GM12865 (cell line): ENCODE results near the gene PTPRN2.
"Not testable (repeated sequence)": the region's sequence is repeated elsewhere in the genome, so short reads cannot be mapped to it uniquely, and the experiment has no call there.

Experiments
- DNase-seq: peaks from one replicate; pipeline ENCODE4 v3.0.0; 2010; ENCODE audit warnings: low read depth
- H3K4me3 ChIP-seq: 2 replicates; pipeline ENCODE4 v1.5.1; 2011; ENCODE audit warnings: mild to moderate bottlenecking, low read depth, low read length, control low read depth
- CTCF ChIP-seq: IDR thresholded peaks from 2 replicates; pipeline ENCODE4 v1.5.1; 2011; ENCODE audit warnings: low read length, control low read depth, low read depth, inconsistent platforms; ENCODE audit not compliant: insufficient read depth; ENCODE audit errors: missing control alignments

The PTPRN2 gene

GRCh38 chr7:158309868-158310763 is 277.5 kb downstream of the PTPRN2 start:
- no peak overlapping the region for H3K4me3 ChIP-seq
- DNase-seq, result no peak
- TF ChIP-seq CTCF, result no peak

GRCh38 chr7:158308001-158308400 is 279.6 kb downstream of the PTPRN2 start:
- no peak for TF ChIP-seq CTCF
- DNase-seq, result no peak
- no peak overlapping the region for H3K4me3 ChIP-seq

GRCh38 chr7:158304072-158304471 is 283.6 kb downstream of the PTPRN2 start:
- not testable (repeated sequence) for H3K4me3 ChIP-seq, DNase-seq

DNA sequence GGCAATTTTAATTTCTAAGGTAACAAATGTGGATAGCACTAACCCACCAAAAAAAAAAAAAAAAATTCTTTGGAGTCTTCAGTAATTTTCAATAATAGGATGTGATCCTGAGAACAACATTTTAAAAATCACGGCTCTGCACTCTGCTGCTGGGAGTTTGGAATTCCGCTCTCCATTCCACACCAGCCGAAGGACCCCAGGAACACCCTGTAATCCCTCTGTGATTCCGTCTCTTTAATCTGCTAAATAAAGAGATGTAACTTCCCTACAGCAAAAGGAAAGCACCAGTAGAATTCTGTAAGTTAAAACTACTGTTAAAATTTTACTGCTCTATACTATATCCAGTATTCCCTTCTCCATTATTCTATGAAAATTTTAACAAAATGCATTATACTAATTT is 284.5 kb downstream of the PTPRN2 start:
- no peak overlapping the region for H3K4me3 ChIP-seq
- DNase-seq, result no peak
- no peak for TF ChIP-seq CTCF

DNA sequence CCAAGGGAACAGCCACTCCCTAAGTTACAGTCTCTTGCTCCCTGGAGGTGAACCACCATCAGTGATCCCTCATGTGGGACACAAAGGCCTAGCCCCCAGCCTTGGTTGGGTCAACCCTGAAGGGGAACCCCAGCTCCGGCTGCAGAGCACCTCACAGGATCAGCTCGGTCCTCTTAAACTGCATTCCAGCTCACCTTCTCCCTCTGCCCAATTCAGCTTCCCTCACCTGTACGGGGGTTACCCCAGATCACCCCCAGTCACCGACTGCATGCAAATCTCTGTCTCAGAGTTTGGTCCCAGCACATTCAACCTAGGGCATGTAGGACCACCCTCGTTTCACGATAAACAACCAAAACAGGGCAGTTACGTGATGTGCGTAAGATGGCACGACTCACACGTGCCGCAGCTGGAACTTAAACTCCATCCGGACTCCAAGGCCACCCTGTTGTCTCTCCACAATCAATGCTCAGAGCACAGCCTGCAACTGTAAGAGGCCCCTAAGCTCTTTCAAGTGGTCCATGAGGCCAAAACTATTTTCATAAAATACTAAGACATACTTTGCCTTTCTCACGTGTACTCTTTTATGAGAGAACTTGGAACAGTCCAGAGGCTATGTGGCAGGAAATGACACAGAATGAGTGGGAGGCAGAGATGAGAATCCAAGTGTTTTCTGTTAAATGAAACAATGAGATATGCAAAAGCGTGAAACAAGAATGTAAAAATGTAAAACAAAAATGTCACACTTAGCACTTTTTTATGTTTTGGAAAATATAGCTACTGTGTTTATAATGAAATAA is 285.2 kb downstream of the PTPRN2 start:
- H3K4me3 ChIP-seq, result no peak overlapping the region
- no peak for TF ChIP-seq CTCF
- no peak for DNase-seq

DNA sequence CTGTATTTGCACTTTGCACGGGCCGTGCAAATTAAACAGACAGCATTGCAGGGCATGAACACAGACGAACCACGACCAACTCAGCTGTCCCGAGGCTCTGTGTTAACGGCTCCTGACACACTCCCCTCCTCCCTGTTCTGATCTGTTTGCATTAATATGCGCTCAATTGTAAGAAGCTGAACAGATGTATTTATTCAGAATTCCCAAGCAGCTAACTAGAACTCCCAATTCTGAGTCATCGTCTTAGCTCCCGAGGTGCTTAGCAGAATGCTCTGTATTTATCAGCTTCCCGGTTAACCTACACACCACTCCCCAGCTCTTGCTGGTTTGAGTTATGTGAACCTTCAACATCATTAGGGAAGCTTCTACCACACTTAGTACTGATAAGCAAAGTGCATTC is 286.4 kb downstream of the PTPRN2 start:
- TF ChIP-seq CTCF, result no peak
- no peak overlapping the region for H3K4me3 ChIP-seq
- DNase-seq, result no peak

DNA sequence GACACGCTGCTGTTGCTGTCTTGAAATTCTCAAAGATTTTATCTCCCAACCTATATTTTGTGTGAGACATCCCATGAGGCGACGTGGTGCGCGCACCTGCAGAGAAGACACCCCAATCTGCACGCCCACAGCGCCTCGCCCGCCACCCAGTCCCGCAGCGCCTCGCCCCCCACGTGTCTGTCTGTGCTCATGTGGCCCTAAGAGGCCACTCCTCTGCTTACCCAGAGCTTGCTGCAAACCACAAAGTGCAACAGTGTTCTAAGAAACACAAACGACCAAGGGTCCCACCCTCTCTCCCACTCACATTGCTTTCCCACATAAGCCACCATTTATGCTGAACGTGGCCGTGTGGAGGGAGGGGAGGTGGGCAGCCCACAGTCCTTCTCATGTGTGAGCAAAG is 287.2 kb downstream of the PTPRN2 start:
- DNase-seq, result no peak
- no peak for TF ChIP-seq CTCF
- H3K4me3 ChIP-seq, result no peak overlapping the region
